Esophagus muscularis mucosa (tissue), 3 donors: ENCODE results near the gene LGI1.

Experiments used
- EP300 ChIP-seq: sonication (generic); formaldehyde crosslinking; IDR thresholded peaks from one replicate; pipeline ENCODE4 v1.6.1; 2017; ENCODE audit warnings: antibody characterized with exemption
- POLR2AphosphoS5 ChIP-seq, 2 donors: sonication (generic); formaldehyde crosslinking; IDR thresholded peaks; one replicate each; pipeline ENCODE4 v1.6.1; 2017; ENCODE audit warnings: antibody characterized with exemption in 2 of 2

GRCh38 chr10:93775356-93775755, 17.6 kb downstream of the LGI1 start:
- no peak for TF ChIP-seq POLR2AphosphoS5 (IDR thresholded peaks at IDR 0.05)
- no peak for TF ChIP-seq EP300
